Activated CD4-positive, CD25-positive, alpha-beta regulatory T cell treated with anti-CD3 and anti-CD28 coated beads, Interleukin-2, amount 50 U/mL, for 24 hours (primary cell): ENCODE results near the gene AJAP1.
A peak's percentile ranks its signal among the peaks of the same experiment; 100 is the strongest.

Source experiments
- ATAC-seq, 2 donors: fragments of 150-1000 bp; cut with Tn5 transposase; one replicate each; pipeline ENCODE4 v1.10.0; 2021; ENCODE audit warnings: mild to moderate bottlenecking in 1 of 2, moderate library complexity in 1 of 2

AJAP1 gene

DNA sequence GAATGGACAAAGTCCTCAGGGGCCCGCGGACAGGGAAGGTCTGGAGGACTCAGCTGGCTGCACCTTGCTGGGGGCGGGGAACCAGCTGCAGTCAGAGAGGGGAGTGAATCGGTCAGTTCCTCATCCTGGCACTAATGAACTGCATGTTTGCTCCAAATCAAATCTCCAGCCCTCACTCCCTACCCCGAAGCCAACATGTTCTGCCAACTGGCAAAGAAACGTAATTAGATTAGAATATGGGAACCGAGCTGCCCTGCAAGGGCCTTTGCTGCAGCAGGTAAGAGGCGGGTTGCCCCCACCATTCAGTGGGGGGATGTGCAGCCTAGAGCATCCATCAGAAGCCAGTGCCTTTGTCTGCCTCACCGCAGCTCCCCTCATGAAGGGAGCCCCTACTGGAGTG lies 121.1 kb downstream of the AJAP1 start:
- ATAC-seq, result no peak

- no peak for ATAC-seq
Observed at GRCh38 chr1:4778056-4778455, 123.6 kb downstream of the AJAP1 start.

DNA sequence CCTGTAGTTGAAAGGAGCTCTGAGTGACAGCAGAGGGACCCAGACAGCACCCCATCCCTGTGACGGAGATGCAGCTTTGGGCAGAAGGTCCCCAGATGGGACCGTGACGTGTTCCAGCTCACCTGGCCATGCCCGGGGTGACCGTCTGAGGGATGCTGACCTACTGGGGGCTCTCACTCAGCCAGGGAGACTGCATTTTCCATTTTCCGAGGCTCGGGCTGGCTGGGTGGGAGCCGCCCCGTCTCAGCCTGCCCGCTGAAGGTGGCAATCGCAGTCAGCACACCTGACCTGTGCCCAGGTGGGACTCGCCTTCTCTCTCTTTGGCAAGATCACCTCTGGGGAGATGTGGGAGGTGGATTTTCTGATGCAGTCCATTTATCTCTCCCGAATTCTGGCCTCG lies 127.2 kb downstream of the AJAP1 start:
- no peak for ATAC-seq

GRCh38 chr1:4784761-4785160 lies 130.4 kb downstream of the AJAP1 start:
- ATAC-seq, result no peak

DNA sequence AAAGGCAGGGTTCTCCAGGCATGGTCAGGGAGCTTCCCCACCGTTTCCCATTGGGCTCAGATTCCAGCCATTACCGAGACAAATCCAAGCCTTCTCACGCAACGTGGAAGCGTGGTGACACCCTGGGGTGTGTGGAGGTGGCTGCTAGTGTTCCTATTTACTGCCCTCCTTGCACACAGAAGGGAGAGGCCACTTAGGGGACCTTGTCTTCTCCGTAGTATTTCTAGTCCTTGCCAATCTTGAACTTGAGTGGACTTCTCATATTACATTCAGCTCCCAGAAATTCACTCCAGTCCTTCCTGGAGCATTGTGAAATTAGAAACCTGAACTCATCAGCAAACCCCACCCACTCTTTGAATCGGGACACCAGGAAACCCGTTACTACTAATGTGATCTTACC lies 131.6 kb downstream of the AJAP1 start:
- no peak for ATAC-seq

DNA sequence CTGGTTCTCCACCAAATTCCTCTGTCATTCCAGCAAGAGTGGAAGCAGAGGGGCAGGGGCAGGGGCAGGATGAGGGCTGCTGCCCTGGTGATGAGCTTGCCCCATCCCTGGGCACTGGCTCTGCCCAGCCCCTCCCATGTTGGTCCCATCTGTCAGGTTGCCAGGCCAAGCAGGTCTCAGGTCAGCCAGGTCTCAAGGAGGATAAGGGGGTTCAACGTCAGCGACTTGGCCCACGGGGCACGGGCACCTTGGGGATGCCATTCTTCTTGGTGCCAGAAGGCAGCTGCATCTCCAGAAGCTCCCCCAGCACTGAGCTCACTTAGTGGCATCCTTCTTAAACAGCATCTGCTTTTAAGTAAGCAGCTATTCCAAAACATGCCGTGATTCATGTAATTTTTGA lies 133.1 kb downstream of the AJAP1 start:
- no peak for ATAC-seq

GRCh38 chr1:4792565-4792964 lies 138.2 kb downstream of the AJAP1 start:
- ATAC-seq, result no peak

DNA sequence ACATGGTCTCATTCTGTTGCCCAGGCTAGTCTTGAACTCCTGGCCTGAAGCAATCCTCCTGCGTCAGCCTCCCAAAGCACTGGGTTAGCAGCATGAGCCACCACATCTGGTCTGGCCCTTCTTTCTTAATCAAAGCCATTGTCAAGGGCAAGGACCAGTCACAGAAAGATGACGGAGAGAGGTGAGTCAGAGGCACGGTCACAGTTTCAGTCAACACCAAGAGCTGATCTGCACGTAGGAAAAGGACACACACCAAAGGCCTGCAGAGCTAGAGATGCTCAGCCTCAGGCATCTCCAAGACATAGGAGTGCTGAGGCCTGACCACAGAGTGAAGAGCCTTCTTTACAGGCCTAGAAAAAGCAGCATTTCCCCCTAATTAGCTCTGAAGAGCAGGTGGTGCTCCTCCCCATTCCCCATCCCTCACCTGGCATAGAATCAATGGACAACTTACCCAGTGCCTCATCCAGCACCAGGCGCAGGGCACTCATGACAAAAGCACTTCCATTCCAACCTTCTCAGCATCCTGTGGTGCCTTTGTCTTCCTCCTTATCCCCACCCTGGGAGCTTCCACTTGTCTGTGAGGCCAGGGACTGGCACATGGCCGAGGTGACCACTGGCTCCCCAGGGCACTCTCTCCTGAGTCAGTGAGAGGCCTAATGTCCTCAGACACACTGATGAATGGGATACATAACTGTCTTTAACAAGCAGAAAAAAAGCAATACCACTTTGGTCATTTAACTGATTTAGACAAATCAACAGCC lies 139.8 kb downstream of the AJAP1 start:
- ATAC-seq, result peak in 1 of 2 donors; percentile 9

GRCh38 chr1:4796161-4797015 lies 142.0 kb downstream of the AJAP1 start:
- peak in 1 of 2 donors; percentile 37 for ATAC-seq

DNA sequence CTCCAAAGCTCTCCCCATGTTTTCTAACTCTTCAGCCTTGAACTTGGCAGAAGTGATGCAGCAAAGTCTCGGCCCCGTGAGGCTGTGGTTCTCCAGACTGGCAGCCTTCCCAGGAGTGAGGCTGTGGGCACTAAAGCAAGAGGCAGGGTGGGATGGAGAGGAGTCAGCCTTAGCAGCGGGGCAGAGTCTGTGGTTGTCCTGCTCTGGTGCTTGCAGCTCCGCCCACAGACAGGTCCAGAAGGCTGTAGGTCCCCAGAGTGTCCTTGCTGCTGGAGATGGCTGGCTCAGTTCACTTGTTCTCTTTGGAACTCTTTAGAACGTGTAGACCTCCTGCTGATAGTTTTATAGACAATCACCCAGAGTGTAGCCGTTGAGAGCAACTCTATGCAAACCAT lies 142.6 kb downstream of the AJAP1 start:
- no peak for ATAC-seq

DNA sequence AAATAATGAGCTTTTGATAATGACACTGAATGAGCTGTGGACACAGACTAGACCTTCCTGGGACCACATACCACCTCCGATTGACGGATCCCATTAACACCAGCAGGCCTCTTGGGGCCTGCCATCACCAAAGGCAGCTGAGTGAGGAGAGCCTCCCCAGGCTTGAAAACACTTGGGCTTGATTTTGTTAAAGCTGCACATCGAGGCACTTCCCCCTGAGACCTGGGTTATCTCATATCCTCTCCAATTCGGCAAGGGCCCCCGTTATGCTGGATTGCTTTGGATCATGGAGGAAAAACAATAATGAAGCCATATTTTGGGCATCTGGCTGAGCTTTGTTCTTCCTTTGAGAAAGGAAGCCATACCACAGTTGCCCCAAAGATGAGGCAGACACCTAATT lies 143.0 kb downstream of the AJAP1 start:
- no peak for ATAC-seq

DNA sequence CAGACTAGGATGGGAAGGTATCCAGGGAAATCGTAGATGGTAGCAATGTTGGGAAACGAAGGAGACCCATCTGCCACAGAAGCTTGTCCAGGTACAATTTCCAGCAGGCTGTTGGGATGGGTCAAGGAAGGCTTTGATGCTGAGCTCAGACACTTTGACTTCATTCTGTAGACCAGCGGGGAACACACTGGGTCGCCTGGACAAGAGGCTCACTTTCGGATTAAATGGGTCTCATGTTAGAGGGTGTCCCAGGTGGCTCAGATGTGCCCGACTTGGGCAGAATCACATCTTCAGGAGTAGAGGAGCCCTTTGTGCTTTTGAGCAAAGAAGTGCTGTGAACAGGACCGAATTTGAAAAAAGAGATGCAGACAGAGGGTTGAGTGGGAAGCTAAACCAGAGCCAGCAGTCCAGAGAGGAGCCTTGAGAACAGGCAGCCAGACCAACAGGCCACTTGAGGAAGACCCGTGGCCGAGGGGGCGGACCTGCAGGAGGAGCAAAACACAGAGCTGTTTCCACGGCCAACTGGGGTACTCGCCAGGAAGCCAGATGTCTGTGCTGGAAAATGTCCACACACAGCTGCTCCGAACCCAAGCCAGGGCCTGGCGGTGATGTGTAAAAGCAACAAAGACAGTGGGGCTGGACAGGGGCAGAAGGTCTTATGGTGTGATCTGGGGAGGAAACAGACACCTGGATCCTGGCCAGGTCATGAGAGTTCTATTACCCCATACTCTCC lies 146.9 kb downstream of the AJAP1 start:
- ATAC-seq, result no peak

DNA sequence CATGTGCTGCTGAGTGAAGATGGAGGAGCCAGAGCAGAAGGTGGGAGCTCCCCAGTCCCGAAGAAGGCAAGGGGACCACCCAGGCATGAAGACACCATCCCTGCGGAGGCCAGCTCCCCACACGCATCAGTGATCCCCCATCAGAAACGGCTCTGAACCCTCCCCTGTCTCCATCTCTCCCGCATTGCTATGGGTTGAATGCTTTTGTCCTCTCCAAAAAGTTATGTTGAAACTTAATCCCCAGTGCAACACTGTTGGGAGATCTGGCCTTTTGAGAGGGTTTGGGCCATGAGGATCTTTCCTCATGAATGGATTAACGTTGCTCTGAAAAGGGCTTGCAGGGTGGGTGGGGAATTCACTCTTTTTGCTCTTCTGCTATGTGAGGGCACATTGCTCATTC lies 147.6 kb downstream of the AJAP1 start:
- ATAC-seq, result no peak

DNA sequence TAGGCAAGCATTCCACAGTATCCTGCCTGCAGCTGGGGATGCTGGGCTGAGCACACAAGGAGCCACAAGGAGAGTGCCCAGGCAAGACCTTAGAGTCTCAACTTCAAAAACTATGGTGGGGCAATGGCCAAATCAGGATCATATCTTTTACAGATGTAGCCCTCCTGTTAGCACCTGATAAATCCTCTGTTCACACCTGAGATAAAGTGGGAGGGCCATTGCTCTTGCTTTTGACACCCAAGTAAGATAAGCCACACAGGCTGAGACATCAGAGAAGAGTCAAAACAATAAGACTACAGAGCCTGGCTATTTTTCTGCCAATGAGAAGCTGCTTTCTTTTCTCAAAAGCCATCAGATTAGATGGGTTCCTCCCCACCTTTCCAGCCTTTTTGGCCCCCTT lies 148.9 kb downstream of the AJAP1 start:
- no peak for ATAC-seq

DNA sequence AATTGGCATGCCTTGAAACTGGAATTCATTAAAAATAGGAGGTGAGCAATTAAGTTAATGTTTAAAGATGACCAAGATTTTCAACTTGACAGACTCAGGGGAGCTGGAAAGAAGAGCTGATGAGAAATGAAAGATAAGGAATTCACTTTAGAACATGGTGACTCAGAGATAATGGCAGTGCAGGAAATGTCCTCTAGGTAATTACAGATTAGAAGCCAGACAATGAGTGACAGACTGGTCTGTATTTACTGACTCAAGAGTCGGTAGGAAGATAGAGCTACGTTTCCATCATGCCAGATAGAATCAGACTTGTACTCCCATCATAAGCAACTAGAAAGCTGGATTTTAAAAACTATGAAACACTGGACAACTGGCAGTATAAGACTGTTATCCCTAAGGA lies 151.6 kb downstream of the AJAP1 start:
- no peak for ATAC-seq

DNA sequence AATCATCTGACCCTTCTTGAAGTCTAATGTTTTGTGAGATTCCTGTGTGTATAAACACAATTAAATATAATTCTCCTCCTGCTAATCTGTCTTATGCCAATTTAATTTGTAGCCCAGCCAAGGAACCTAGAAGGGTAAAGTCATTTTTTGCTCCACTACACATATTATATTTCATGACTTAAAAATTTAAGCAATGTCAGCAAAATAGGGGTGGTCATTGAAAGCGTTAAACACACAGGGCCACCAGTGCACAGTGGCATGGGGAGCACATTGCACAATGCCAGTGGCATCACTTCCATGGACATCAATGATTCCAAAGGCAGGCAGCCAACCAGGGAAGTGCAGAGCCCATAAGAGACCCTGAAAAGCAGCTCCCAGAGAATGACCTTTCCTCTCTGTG lies 166.1 kb downstream of the AJAP1 start:
- ATAC-seq, result no peak

GRCh38 chr1:4825800-4826450 lies 171.5 kb downstream of the AJAP1 start:
- ATAC-seq, result no peak

DNA sequence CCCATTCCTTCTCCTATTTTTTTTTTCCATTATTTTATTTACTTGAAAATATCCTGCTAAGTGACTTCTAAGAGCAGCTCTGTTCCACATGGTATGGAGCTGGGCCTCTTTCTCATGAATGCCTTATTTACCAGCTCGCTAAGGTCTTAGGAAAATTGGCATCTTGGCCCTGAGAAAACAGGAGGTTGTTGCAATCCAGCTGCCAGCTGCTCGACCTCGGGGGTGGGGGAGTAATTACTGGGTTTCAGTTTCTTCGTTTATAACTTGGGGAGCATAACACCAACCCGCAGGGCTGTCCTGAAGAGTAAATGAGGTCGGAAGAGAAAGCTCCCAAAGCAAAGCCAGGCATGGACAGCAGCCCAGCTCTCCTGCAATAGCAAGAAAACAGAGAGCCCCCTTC lies 176.3 kb downstream of the AJAP1 start:
- ATAC-seq, result no peak

- ATAC-seq, result no peak
Observed at GRCh38 chr1:4836574-4836973, 182.2 kb downstream of the AJAP1 start.

DNA sequence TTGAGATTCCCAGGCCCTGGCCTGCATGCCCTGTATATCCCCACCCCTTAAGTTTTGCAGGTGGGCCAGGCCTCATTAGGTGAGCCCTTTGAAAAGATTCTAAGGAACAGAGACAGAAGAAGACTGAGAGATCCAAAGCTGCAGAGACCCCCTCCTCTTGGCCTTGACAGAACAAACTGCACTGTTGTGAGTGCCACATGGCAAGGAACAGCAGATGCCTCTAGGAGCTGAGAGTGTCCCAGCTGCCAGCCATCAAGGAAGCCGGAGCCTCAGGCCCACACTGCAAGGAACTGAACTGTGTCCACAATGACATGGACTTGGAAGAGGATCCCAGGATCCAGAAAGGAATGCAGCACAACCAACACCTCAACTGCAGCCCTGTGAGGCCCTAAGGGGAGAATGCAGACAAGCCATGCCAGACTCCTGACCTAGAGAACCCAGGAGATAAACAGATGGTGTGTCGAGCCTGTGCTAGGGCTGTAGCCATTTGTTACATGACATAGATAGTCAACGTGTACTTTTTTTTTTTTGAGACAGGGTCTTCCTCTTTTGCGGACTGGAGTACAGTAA lies 182.7 kb downstream of the AJAP1 start:
- ATAC-seq, result no peak

- no peak for ATAC-seq
Observed at GRCh38 chr1:4837752-4838151, 183.3 kb downstream of the AJAP1 start.

- no peak for ATAC-seq
Observed at GRCh38 chr1:4838231-4838630, 183.8 kb downstream of the AJAP1 start.
